GM21737 (cell line): ENCODE results near the gene CRACDL.

Experiments
- ATAC-seq: cut with Tn5 transposase; IDR thresholded peaks from one replicate; pipeline ENCODE4 v1.9.1; 2021; ENCODE audit warnings: mild to moderate bottlenecking, moderate library complexity; ENCODE audit not compliant: unreplicated experiment

CRACDL gene, protein sequence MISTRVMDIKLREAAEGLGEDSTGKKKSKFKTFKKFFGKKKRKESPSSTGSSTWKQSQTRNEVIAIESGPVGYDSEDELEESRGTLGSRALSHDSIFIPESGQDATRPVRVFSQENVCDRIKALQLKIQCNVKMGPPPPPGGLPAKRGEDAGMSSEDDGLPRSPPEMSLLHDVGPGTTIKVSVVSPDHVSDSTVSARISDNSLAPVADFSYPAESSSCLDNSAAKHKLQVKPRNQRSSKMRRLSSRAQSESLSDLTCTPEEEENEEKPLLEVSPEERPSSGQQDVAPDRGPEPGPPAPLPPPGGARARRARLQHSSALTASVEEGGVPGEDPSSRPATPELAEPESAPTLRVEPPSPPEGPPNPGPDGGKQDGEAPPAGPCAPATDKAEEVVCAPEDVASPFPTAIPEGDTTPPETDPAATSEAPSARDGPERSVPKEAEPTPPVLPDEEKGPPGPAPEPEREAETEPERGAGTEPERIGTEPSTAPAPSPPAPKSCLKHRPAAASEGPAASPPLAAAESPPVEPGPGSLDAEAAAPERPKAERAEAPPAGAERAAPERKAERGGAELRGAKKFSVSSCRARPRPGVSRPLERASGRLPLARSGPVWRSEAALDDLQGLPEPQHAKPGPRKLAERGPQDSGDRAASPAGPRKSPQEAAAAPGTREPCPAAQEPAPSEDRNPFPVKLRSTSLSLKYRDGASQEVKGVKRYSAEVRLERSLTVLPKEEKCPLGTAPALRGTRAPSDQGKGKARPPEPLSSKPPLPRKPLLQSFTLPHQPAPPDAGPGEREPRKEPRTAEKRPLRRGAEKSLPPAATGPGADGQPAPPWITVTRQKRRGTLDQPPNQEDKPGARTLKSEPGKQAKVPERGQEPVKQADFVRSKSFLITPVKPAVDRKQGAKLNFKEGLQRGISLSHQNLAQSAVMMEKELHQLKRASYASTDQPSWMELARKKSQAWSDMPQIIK

DNA sequence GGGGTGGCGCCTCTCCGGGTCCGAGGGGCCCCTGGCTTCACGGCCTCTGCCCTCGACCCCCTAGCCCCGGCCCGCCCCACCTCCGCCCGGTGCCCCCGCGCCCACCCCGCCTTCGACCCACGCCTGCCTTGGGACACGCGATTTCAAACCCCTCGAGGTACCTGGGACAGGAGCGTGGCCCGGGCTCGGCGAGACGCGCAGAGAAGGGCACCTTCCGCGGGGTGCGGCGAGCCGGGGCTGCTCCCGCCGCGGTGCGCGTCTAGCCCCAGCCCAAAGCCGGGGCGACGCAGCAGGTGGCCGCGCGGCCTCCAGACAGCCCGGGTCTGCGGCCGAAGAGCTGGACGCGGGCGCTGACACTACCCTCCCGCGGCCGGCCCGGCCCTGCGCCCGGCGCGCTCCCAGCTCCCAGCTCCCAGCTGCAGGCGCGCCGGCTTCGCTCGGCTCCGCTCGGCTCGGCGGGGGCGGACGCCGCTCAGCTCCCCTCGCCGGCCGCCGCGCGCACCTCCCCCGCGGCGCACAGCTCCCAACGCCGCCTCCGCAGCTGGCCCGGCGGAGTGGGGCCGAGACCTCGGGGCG lies at the start of gene CRACDL:
Gene CRACDL, minus strand, starts transcription at position 449 of the 576 bp plus-strand sequence. CDS start 89,425 bp downstream, outside the sequence.
- no peak for ATAC-seq

DNA sequence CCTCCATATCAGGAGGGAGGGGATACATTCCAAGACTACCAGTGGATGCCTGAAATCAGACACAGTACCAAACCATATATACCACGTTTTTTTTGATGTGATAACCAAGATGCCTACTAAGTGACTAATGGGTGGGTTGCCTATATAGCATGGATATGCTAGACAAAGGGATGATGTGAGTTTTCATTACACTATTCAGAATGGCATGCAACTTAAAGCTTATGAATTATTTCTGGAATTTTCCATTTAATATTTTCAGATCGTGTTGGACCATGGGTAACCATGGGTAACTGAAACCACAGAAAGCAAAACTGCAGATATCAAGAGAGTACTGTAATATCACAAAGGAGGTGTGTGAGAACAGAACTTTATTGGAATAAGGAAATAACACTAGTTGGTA lies 39.6 kb upstream of the CRACDL start:
- ATAC-seq: no peak

DNA sequence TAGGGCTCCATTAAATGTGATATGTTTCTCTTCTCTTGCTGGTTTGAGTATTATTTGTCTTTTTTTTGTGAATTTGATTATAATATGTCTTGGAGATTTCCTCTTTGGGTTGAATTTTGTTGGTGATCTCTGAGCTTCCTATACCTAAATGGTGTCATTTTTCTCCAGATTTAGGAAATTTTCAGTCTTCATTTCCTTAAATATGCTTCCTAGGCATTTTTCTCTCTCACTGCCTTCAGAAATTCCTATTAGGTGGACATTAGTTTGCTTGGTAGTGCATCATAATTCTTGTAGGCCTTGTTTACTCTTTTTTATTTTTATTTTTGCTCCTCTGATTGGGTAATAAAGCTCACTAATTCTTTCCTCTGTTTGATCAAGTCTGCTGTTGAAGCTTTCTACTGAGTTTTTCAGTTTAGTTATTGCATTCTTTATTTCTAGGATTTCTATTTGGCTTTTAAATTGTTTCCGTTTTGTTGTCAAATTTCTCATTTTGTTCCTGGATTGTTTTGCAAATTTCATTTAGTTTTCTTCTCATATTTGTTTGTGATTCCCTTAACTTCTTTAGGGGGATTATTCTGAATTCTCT lies 36.6 kb upstream of the CRACDL start:
- no peak for ATAC-seq

DNA sequence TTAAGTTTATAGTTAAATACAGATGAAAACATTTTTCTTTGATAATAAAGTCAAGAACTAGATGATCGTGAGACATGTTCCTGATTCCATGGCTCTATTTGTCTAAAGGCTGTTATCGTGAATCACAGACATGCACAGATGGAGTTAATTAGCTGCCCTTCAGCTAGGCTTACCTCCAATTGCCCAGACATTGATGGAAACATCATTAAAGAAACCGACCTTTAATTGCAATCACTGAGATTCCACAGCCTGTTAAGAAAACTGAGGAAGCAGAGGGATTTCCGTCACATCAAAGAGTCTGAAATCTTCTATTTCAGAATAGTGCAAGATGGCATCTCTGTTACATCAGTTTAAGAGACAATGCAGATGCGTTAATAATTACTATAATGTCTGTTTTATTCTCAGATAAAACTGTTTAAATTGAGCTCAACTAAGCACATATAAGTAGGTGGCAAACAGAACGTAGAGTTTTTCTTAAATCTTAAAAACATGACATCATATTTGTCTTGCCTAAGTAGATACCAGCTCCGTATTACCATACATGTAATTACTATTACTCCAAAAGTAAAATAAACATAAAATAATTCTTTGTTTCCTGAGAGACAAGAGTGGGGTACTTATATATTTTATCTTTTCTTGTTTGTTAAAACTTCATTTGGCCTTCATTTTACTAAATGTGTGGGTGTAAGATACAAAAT lies 23.9 kb upstream of the CRACDL start:
- no peak for ATAC-seq

DNA sequence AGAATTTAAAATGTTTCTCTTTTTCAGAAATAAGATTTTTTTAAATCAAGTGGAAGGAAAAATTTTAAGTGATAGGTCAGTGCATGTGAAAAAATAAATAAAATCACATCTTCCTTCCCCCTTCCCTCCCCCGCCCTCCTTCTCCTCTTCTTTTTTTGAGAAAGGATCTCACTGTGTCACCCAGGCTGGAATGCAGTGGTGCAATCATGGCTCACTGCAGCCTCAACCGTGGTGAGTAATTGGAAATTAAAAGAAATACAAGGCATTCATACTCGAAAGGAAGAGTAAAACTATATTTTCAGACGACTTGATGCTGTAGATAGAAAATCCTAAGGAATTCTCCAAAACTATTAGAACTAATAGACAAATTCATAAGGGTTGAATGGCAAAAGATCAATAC lies 16.9 kb upstream of the CRACDL start:
- no peak for ATAC-seq

DNA sequence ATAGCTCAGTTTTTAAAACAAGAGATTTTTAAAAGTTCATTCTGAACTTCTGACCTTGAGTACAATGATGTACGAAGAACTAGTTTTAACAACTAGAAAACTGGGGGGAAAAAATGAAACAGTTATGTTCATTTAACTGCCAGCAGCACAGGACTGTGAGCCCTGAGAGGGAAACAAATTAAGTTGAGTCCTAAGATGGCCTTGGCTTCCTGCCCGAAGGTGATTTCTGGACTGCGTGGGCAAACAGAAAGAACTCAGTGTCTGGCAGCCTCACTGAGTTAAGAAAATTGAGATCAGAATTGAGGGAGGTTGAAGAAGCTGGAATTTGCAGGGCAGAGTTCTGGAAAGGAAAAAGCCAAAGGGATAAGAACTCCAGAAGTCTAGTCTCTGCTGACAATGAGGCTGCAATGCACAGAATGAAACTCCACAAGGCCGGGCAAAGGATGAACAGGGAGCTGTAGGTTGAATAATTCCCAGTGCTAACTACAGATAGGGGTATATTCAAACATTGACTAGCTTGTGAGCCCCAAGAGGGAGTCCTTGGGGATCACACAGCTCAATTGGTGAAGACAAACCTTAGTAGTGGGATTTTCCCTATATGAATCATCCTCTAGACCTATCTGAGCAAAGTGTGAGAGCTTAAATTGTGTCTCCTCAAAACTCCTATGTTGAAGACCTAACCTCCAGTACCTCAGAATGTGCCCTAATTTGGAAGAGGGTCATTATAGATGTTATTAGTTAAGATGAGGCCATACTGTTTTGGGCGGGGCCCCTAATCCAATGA lies 13.1 kb upstream of the CRACDL start:
- no peak for ATAC-seq

DNA sequence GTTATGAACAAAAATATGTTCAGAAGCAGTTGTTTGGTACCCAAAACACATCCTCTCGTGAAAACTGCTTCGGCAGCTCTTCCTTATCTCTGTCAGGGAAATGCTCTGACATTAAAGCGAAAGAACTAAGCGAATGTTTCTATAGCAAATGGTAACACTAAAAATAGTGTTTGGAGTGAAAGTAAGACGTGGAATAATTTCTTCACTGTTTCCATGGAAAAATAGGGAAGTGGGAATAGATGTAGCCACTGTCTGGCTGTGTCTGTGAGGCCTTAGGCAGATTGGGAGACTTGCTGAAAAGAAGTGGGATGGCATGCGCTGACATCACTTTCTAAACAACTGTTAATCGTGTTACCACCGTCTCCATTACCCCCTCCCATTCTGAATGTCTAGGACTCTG lies 11.5 kb upstream of the CRACDL start:
- no peak for ATAC-seq

DNA sequence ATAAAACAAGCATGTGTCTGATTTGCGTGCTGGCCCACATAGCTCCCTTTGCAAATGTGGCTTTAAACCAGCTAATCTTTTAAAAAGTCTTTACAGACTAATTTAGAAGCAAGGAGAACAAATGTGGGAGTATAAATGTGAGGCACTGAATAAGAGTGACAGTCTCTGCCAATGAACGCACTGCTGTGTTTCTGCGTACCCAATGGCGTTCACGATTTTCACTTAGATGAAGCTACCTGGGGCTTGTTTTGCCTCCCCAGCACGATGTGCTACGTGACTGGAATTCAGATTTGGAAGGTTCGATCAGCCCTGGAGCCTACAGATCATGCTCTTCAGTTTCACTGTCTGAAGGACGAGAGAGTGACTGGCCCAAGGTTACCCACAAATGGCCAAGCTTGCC lies 10.8 kb upstream of the CRACDL start:
- ATAC-seq: no peak

DNA sequence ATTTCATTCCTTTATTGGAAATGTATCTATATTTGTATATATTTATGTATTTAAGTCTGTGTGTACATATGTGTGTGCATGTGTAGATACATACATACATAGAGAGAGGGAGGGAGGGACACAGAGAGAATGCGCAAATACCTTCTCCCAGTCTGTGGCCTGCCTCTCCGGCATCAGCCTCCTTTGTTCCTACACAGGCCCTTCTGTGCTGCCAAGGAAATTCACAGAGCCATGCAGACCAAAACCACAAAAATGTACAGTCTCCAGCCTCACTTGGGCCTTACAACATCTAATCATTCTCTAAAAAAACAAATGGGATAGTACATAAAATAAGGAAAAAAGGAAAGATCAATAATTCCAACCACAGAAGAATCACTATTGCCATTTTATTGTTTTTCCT lies 8.8 kb upstream of the CRACDL start:
- ATAC-seq: no peak

DNA sequence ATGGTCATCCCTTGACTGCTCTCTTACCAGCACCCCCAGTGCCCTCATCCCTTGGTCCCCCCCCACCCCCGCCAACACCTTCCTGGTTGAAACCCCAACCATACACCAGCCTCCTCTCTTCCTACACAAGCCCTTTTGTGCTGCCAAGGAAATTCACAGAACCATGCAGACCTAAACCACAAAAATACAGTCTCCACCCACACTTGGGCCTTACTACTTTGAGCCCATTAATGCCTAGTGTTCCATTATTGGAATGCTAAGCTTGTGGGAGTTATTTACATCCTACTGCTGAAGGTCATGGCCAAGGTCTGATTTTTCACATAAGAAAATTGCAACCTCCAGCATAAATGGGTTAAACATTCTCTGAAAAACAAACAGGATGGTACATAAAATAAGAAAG lies 4.1 kb upstream of the CRACDL start:
- ATAC-seq: no peak

DNA sequence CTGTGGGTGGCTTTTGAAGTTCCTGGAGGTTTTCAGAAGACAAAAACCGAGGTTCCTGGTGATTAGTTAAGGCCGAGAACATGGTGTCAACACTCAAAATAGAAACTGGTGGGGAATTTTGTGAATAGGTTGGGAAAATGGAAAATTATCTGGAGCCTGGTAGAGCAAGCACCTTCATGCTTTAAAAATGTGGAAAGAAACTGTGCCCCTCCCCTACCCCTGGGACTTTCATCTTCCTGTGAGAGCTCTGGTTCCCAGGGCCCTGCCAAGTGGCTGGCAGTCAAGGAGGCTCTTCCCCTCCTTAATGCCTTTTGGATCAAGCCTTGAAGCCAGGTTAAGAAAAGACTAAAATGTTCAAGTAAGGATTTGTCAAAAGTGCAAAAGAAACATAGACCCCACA lies 1.9 kb upstream of the CRACDL start:
- no peak for ATAC-seq

DNA sequence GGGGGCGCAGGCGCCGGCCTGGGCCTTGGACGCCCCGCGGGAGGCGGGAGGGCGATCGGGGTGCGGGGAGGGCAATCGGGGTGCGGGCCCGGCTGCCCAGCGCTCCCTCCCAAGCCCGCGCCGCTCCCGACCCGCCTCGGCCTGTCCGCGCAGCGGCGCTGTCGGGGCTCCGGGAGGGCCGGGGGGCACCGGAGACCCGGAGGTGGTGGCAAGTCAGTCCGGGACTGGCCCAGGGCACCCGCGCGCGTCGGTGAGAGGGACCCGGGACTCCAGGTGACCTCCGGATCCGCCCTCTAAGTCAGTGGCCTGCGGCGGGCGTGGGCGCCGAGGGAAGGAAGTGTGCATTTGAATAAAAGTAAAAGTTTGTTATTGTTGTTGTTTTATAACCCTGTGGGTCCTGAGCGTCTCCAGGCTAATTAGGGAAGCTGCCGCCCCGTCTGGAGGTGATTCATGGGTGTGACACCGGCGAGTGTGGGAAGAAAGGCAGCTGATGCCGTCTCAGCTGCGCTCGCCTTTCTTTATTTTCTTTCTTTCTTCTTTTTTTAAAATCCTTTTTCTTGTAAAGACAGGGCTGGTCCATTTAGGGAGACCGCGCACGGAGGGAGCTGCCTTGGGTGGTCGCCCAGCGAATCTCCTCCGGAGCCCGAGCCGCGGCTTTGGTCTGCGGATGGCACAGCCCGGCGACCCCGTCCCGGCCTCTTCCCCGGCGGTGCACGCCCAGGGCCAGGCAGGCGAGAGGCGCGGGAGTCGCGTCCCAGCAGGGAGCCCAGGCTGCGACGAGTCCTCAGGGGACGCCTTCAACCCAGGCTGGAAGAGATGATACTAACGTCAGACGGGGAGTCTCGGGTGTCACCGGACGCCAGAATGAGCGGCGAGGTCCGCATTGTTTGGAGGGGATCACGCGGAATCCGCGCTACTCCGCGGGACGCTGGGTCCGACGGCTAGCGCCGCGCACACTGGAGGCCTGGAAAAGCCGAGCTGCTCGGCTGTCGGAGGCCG lies 627 bp upstream of the CRACDL start:
- no peak for ATAC-seq

DNA sequence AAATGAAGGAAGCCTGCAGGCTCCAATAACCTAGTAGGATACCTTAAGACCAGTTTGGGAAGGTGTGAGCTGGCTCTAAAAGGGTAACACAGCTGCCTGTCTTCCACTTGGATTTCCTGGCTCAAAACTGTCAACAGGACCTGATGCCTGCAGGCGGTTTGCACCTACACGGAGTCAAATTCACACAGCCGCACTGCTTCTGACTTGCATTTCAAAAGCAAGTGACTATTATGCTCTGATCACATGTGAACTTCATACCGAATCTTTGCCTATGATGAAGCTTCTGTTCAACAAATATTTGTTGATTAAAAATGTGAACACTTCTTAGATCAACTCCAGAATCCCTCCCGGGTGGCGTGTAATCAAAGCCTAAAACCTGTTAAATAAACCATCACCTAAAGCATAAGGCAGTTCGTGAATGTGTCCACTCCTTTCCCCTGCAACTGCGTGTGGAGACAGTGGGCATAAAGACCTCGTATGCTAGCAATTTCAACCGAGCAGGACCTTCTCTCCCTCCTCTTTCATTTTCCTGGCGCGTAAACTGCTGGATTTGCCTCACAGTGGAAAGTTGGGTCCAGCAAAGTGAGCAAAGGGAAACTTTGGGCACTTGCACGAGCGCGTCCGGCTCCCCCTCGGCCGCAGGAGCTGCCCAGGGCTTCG lies 784 bp downstream of the CRACDL start:
- ATAC-seq: no peak

DNA sequence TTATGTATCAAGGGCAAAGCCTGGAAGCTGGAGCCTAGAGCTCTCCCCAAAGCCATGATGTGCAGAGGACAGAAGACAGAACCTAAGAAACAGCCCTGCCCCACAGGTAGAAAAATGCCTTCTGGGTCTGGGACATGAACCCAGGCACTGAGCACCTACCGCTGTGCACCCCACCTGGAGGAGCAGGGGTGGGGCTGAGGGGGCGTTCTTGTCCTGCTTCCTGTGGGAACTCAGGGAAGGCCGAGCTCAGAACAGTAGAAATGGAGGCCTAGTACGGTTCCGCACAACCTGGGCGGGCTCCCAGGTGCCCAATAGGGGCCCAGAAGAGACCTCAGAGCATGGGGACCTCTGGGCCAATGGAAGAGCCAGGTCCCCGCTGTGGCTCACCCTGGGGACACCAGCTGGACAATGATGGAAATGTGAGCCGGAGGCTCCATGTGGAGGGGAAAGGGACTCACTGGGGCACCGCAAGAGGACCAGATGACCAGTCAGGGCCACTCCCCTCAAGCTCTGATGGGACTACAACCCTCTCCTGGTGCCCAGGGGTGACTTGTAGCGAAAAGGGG lies 3.2 kb downstream of the CRACDL start:
- ATAC-seq: no peak

DNA sequence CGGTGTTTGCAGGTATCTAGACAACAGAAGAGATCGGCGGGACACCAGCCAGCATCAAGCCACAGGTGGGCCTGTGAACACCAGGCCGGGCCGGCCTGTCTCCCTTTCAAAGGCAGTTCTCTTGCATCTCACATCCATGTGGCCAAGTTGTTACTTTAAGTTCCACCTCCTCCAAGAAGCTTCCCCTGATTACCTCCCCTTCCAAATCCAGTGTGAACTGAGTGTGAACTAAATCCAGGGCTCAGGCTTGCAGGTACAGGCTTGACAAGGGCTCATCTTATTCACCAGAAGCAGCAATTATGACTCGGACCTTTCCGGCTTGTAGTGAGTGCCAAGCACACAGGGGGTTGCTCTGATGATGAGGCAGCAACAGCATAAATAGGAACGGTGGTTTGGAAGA lies 3.9 kb downstream of the CRACDL start:
- no peak for ATAC-seq

DNA sequence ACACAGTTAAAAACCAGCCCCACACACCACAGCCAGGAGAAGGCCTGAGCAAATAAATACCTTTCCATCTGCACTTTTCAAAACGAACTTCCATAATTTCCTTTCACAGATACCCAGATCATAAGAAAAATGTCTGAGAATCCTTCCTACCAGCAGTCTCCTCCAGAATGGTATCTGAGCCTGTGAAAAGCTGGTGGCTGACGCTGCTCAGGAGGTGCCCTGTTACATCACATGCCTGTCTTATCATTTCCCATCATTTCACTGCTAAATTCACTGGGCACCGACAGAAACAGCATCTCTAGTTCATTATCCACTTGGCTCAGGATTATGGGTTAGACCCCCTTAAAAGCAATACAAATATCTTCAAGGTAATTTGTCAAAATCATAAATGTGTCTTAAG lies 4.4 kb downstream of the CRACDL start:
- ATAC-seq: no peak

DNA sequence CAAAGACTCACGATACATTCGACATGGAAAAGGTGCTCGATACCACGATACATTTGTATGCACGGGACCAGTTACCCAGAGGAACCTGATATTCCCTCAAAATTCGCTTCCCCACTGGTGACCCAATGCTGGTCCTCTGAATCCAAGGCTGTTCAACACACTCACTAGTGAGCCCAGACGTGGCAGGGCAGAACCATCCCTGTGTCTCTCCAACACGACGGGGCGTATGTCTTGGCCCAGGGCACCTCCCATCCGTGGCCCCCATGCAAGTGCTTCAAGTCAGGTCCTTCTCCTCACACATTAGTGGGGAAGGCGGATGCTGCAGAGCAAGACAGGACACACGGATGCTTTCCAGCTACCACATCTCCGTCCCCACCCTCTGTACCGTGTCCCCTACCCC lies 6.1 kb downstream of the CRACDL start:
- no peak for ATAC-seq

DNA sequence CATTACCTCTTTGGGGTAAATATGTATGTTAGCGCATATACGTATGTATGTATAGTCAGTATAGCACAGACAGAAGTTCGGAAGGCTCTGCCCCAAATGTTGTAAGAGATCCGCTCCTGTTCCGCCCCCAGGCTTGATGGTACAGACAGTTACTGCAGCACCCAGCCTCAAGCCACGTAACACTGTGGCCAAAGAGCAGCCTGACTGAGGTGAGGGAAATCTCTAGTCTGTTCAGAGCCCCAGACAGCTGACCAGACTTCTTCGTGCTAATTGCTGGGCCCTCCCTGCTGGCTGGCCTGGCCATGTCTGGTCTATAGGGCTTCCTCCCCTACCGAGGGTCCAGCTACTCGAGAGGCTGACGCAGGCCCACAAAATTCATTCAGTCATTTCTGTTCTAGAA lies 7.8 kb downstream of the CRACDL start:
- ATAC-seq: no peak
